CD4-positive, alpha-beta T cell treated with Interleukin-4 for 1 hour (primary cell): ENCODE results near the gene MID2.

ENCODE experiments used
- DNase-seq, 2 donors: peaks; one replicate each; pipeline ENCODE4 v3.0.0-alpha.2; 2020 to 2022

Gene MID2

GRCh38 chrX:107970073-107970472 lies 144.4 kb downstream of the MID2 start:
- no peak for DNase-seq

GRCh38 chrX:107971636-107972035 lies 146.0 kb downstream of the MID2 start:
- no peak for DNase-seq
